Upper lobe of left lung (tissue), 6 donors: ENCODE measurements around the gene CHRND. TPM values are rescaled to one million over a fixed set of nuclear protein-coding genes. Genes with fewer than 3 reads are reported as not detected.

Source experiments
- ATAC-seq, 2 donors: fragments of 200-7000 bp; cut with Tn5 transposase; one replicate each; pipeline ENCODE4 v1.9.1; 2022; ENCODE audit warnings: mild to moderate bottlenecking in 2 of 2, moderate library complexity in 2 of 2; ENCODE audit not compliant: low FRiP score in 2 of 2
- DNase-seq, 2 donors: peaks; one replicate each; pipeline ENCODE4 v3.0.0-alpha.2; 2019 to 2020
- H3K27ac ChIP-seq, 4 donors: fragments of 200-600 bp; sonication (generic); one replicate each; pipeline ENCODE4 v1.5.1; 2016 to 2019
- H3K27me3 ChIP-seq, 4 donors: fragments of 200-600 bp; sonication (generic); one replicate each; pipeline ENCODE4 v1.5.1; 2017 to 2019
- H3K36me3 ChIP-seq, 4 donors: fragments of 200-600 bp; sonication (generic); one replicate each; pipeline ENCODE4 v1.5.1; 2016 to 2019
- H3K4me1 ChIP-seq, 4 donors: fragments of 200-600 bp; sonication (generic); one replicate each; pipeline ENCODE4 v1.5.1; 2018 to 2019
- H3K4me3 ChIP-seq, 4 donors: fragments of 200-600 bp; sonication (generic); one replicate each; pipeline ENCODE4 v1.5.1; 2017 to 2019; ENCODE audit warnings: mild to moderate bottlenecking in 2 of 4, moderate library complexity in 1 of 4
- H3K9me3 ChIP-seq, 4 donors: fragments of 200-600 bp; sonication (generic); one replicate each; pipeline ENCODE4 v1.5.1; 2018 to 2019
- CTCF ChIP-seq, 6 experiments: fragments of 450-650 bp in 4 of 6; fragments of 200-600 bp in 2 of 6; sonication (generic) in 2 of 6; IDR thresholded peaks; one replicate each; pipeline ENCODE4 v1.5.1; 2016 to 2019; ENCODE audit warnings: antibody characterized with exemption in 6 of 6
- EP300 ChIP-seq, 4 donors: sonication (generic); formaldehyde crosslinking; IDR thresholded peaks; one replicate each; pipeline ENCODE4 v1.5.1; 2017; ENCODE audit warnings: antibody characterized with exemption in 4 of 4, control low read depth in 2 of 4
- POLR2A ChIP-seq, 4 donors: fragments of 450-650 bp; IDR thresholded peaks; one replicate each; pipeline ENCODE4 v1.5.1; 2016 to 2017; ENCODE audit warnings: antibody characterized with exemption in 4 of 4, mild to moderate bottlenecking in 2 of 4
- POLR2AphosphoS5 ChIP-seq, 2 donors: sonication (generic); formaldehyde crosslinking; IDR thresholded peaks; one replicate each; pipeline ENCODE4 v1.5.1; 2017; ENCODE audit warnings: antibody characterized with exemption in 2 of 2
- WGBS, 2 donors: methylation state at CpG; one replicate each; pipeline ENCODE4 v1.1.5; 2017 to 2018; 5-methylcytosine and 5-hydroxymethylcytosine counted together
- total RNA-seq, 6 donors: library from RNA; depleted of rRNA in 4 of 6; stranded (reverse); fragments of >200 nt in 4 of 6; gene quantifications; one replicate each; pipeline versions ENCODE4 v1.1.0 to v1.2.1, GENCODE V29; 2016 to 2021
- donor health status: DM: no; HTN: no; CAD: no; lungs with moderate emphysema.
- donor health status: DM: no; HTN: yes; CAD: no; lungs with severe emphysema.

The CHRND gene
- total RNA-seq, 6 donors from 2014 or later, result not detected

GRCh38 chr2:232543928-232544631 lies 18.1 kb downstream of the CHRND start:
- DNase-seq (peak; percentile 17 to 77), ATAC-seq (no peak)
- Histone ChIP-seq H3K27me3 (no peaks in the 10 kb centered on the region), H3K4me1 (peaks cover 0 to 11% (median 6%) of the 10 kb centered on the region in 4 donors), H3K4me3 (no peak overlapping the region), H3K9me3 (no peaks in the 10 kb centered on the region), H3K27ac (no peak overlapping the region), H3K36me3 (peaks cover 0 to 7% (median 0%) of the 10 kb centered on the region in 4 donors)
- TF ChIP-seq POLR2A (IDR thresholded peaks at IDR 0.05) (no peak), EP300 (IDR thresholded peaks at IDR 0.05) (no peak), POLR2AphosphoS5 (IDR thresholded peaks at IDR 0.05) (no peak), CTCF (IDR thresholded peaks at IDR 0.05) (no peak)
- WGBS, 2 donors, result 94 to 96% methylated on average over 14 to 17 of the region's 19 CpGs

- Histone ChIP-seq H3K9me3 (no peaks in the 10 kb centered on the region), H3K36me3 (peaks cover 0 to 7% (median 0%) of the 10 kb centered on the region in 4 donors), H3K27me3 (no peaks in the 10 kb centered on the region), H3K4me1 (peaks cover 3 to 17% (median 10%) of the 10 kb centered on the region in 4 donors), H3K4me3 (no peak overlapping the region), H3K27ac (no peak overlapping the region)
- DNase-seq, result no peak
- TF ChIP-seq CTCF (IDR thresholded peaks at IDR 0.05), result no peak
- ATAC-seq, result no peak
- 93 to 100% methylated on average over 6 of the region's 6 CpGs for WGBS, 2 donors
These were observed 18.7 kb downstream of the CHRND start for GRCh38 chr2:232544674-232545073.

- peaks cover 5 to 21% (median 12%) of the 10 kb centered on the region in 4 donors for H3K4me1 ChIP-seq
- no peak overlapping the region for H3K4me3 ChIP-seq
- H3K9me3 ChIP-seq, result peaks cover 0 to 5% (median 0%) of the 10 kb centered on the region in 4 donors
- H3K27ac ChIP-seq, result peak overlapping the region in 1 of 4 donors; percentile 52
- H3K27me3 ChIP-seq, result no peaks in the 10 kb centered on the region
- TF ChIP-seq POLR2A (IDR thresholded peaks at IDR 0.05) (peak in 1 of 4 donors; percentile 21), POLR2AphosphoS5 (IDR thresholded peaks at IDR 0.05) (no peak)
- DNase-seq (peak in 1 of 2 donors; percentile 55), ATAC-seq (peak in 1 of 2 donors; percentile 27)
- WGBS, 2 donors, result 74 to 80% methylated on average over 8 to 17 of the region's 17 CpGs
- peaks cover 0 to 7% (median 0%) of the 10 kb centered on the region in 4 donors for H3K36me3 ChIP-seq
These were observed 19.8 kb downstream of the CHRND start for GRCh38 chr2:232545511-232546375.

- Histone ChIP-seq H3K9me3 (peaks cover 0 to 5% (median 0%) of the 10 kb centered on the region in 4 donors), H3K27me3 (no peaks in the 10 kb centered on the region), H3K36me3 (peaks cover 0 to 14% (median 2%) of the 10 kb centered on the region in 4 donors), H3K4me3 (no peak overlapping the region), H3K27ac (no peak overlapping the region), H3K4me1 (peaks cover 21 to 36% (median 28%) of the 10 kb centered on the region in 4 donors)
- ATAC-seq, result no peak
- DNase-seq, result no peak
- no peak for TF ChIP-seq POLR2AphosphoS5 (IDR thresholded peaks at IDR 0.05)
- no peak for TF ChIP-seq POLR2A (IDR thresholded peaks at IDR 0.05)
- TF ChIP-seq EP300 (IDR thresholded peaks at IDR 0.05), result no peak
- no peak for TF ChIP-seq CTCF (IDR thresholded peaks at IDR 0.05)
- WGBS, 2 donors, result 95 to 99% methylated on average over 6 of the region's 6 CpGs
These were observed 22.0 kb downstream of the CHRND start for GRCh38 chr2:232547991-232548390.

- peaks cover 28 to 54% (median 41%) of the 10 kb centered on the region in 4 donors for H3K4me1 ChIP-seq
- WGBS, 2 donors, result 33 to 37% methylated on average over 21 of the region's 21 CpGs
- no peak for DNase-seq
- peak overlapping the region; percentile 93 to 99 (median 98) for H3K27ac ChIP-seq
- H3K9me3 ChIP-seq, result peaks cover 0 to 5% (median 0%) of the 10 kb centered on the region in 4 donors
- peak overlapping the region; percentile 71 to 97 (median 86) for H3K4me3 ChIP-seq
- H3K27me3 ChIP-seq, result no peaks in the 10 kb centered on the region
- TF ChIP-seq POLR2A (IDR thresholded peaks at IDR 0.05), result no peak
- TF ChIP-seq CTCF (IDR thresholded peaks at IDR 0.05), result no peak
- no peak for TF ChIP-seq EP300 (IDR thresholded peaks at IDR 0.05)
- TF ChIP-seq POLR2AphosphoS5 (IDR thresholded peaks at IDR 0.05), result no peak
- H3K36me3 ChIP-seq, result peaks cover 0 to 15% (median 3%) of the 10 kb centered on the region in 4 donors
- ATAC-seq, result no peak
These were observed 23.8 kb downstream of the CHRND start for GRCh38 chr2:232549655-232550353.
